LNCaP clone FGC (cell line): ENCODE measurements around the gene CDC42SE2.

Experiments
- DNase-seq: peaks from one replicate; pipeline ENCODE4 v3.0.0-alpha.2; 2011; ENCODE audit warnings: low read depth
- H3K4me3 ChIP-seq: 2 replicates; pipeline ENCODE4 v1.5.1; 2011; ENCODE audit warnings: mild to moderate bottlenecking, low read depth, low read length, control low read depth
- CTCF ChIP-seq: IDR thresholded peaks from 2 replicates; pipeline ENCODE4 v1.5.1; 2012; ENCODE audit warnings: mild to moderate bottlenecking; ENCODE audit not compliant: control insufficient read depth, insufficient read depth; ENCODE audit errors: extremely low read depth

CDC42SE2 gene

GRCh38 chr5:131353991-131354390, 90.1 kb downstream of the CDC42SE2 start:
- TF ChIP-seq CTCF, result no peak
- DNase-seq, result no peak
- H3K4me3 ChIP-seq, result no peak overlapping the region

GRCh38 chr5:131355971-131356528, 92.2 kb downstream of the CDC42SE2 start:
- H3K4me3 ChIP-seq, result no peak overlapping the region
- no peak for TF ChIP-seq CTCF

GRCh38 chr5:131356619-131357018, 92.8 kb downstream of the CDC42SE2 start:
- no peak for TF ChIP-seq CTCF
- no peak overlapping the region for H3K4me3 ChIP-seq
- DNase-seq, result no peak

More at GRCh38 chr5:131355971-131356528, 92.2 kb downstream of the CDC42SE2 start:
- no peak for DNase-seq

GRCh38 chr5:131357739-131358561, 94.1 kb downstream of the CDC42SE2 start:
- no peak for DNase-seq
- TF ChIP-seq CTCF, result no peak

GRCh38 chr5:131361677-131362315, 97.9 kb downstream of the CDC42SE2 start:
- no peak for DNase-seq
- no peak for TF ChIP-seq CTCF
- H3K4me3 ChIP-seq, result no peak overlapping the region

More at GRCh38 chr5:131357739-131358561, 94.1 kb downstream of the CDC42SE2 start:
- no peak overlapping the region for H3K4me3 ChIP-seq

- no peak for DNase-seq
- no peak for TF ChIP-seq CTCF
- H3K4me3 ChIP-seq, result no peak overlapping the region
Measured at GRCh38 chr5:131363811-131364506, 100.1 kb downstream of the CDC42SE2 start.
